Endothelial cell of umbilical vein (primary cell): ENCODE data around the gene MZT2A. TPM values are rescaled to one million over a fixed set of nuclear protein-coding genes. Genes with fewer than 3 reads are reported as not detected.
"Not testable (repeated sequence)": the region's sequence is repeated elsewhere in the genome, so short reads cannot be mapped to it uniquely, and the experiment has no call there.

ENCODE experiments used
- BruUV-seq: library from RNA; stranded (reverse); fragments of 400-500 nt; replicated peaks from 2 replicates; lab custom pipeline; 2021; lab: Mats Ljungman, UMichigan
- CTCF ChIA-PET: fragments of 300-600, 350-600 bp; sonication (Branson Sonifier 250); formaldehyde crosslinking; loops from one replicate; lab custom pipeline; 2021; ENCODE audit warnings: antibody characterized with exemption, inconsistent platforms; lab: Charles Lee
- POLR2A ChIA-PET: fragments of 300-600, 350-600 bp; sonication (Branson Sonifier 250); formaldehyde crosslinking; loops from one replicate; lab custom pipeline; 2021; ENCODE audit warnings: antibody characterized with exemption, inconsistent platforms; lab: Charles Lee
- DNase-seq: peaks from one replicate; pipeline ENCODE4 v3.0.0-alpha.2; 2011; ENCODE audit warnings: low read depth, low spot score
- FAIRE-seq: peaks from 2 replicates; lab custom pipeline; 2011; peaks lifted over from hg19 to GRCh38; lab: Jason Lieb, UNC
- H2AFZ ChIP-seq: 2 replicates; pipeline ENCODE4 v1.6.0; 2012; ENCODE audit warnings: low read depth, low read length, control low read depth, inconsistent platforms
- H3K27ac ChIP-seq: 2 replicates; pipeline ENCODE4 v1.5.1; 2011; ENCODE audit warnings: low read depth, mild to moderate bottlenecking, control low read depth, low read length, moderate library complexity; ENCODE audit not compliant: insufficient read depth
- H3K27me3 ChIP-seq, 2 experiments: 2 replicates each; pipeline versions ENCODE4 v1.6.0 to v1.6.1; 2011; ENCODE audit warnings: low read length in 2 of 2, mixed read lengths in 1 of 2; ENCODE audit not compliant: control insufficient read depth in 2 of 2, insufficient read depth in 2 of 2
- H3K36me3 ChIP-seq, 2 experiments: 2 replicates in 1 of 2; 3 replicates in 1 of 2; pipeline ENCODE4 v1.5.1; 2011; ENCODE audit warnings: low read length in 2 of 2, mild to moderate bottlenecking in 1 of 2, moderate library complexity in 1 of 2; ENCODE audit not compliant: control insufficient read depth in 2 of 2, insufficient read depth in 2 of 2; ENCODE audit errors: extremely low read depth in 1 of 2
- H3K4me1 ChIP-seq: 3 replicates; pipeline ENCODE4 v1.5.1; 2011; ENCODE audit warnings: mild to moderate bottlenecking, low read length; ENCODE audit not compliant: control insufficient read depth, insufficient read depth; ENCODE audit errors: extremely low read depth
- H3K4me2 ChIP-seq: 2 replicates; pipeline ENCODE4 v1.6.1; 2011; ENCODE audit warnings: low read length, control low read depth, mixed read lengths; ENCODE audit not compliant: insufficient read depth
- H3K4me3 ChIP-seq, 3 experiments: fragments of 200-600 bp in 1 of 3; sonication (generic), shearing (Covaris generic) in 1 of 3; replicated peaks in 1 of 3; 2 replicates each; pipeline ENCODE4 v1.5.1; 2011 to 2016; ENCODE audit warnings: control low read depth in 3 of 3, low read length in 3 of 3, mild to moderate bottlenecking in 2 of 3, inconsistent platforms in 1 of 3, low read depth in 1 of 3, moderate library complexity in 1 of 3; ENCODE audit not compliant: insufficient read depth in 1 of 3
- H3K79me2 ChIP-seq: 2 replicates; pipeline ENCODE4 v1.6.0; 2012; ENCODE audit warnings: low read length, inconsistent platforms; ENCODE audit not compliant: control insufficient read depth, insufficient read depth
- H3K9ac ChIP-seq: replicated peaks from 2 replicates; pipeline ENCODE3; 2011; ENCODE audit warnings: low read length, control low read depth; ENCODE audit not compliant: insufficient read depth; ENCODE audit errors: extremely low read depth
- H3K9me1 ChIP-seq: replicated peaks from 3 replicates; pipeline ENCODE4 v1.6.0; 2011; ENCODE audit warnings: mild to moderate bottlenecking, low read length; ENCODE audit not compliant: control insufficient read depth, insufficient read depth; ENCODE audit errors: extremely low read depth
- H3K9me3 ChIP-seq: replicated peaks from 2 replicates; pipeline ENCODE4 v1.5.1; 2012; ENCODE audit warnings: low read length, inconsistent platforms; ENCODE audit not compliant: control insufficient read depth, insufficient read depth
- H4K20me1 ChIP-seq: replicated peaks from 2 replicates; pipeline ENCODE3; 2011; ENCODE audit warnings: mild to moderate bottlenecking, low read length; ENCODE audit not compliant: control insufficient read depth, insufficient read depth; ENCODE audit errors: extremely low read depth
- dilution Hi-C: fragments of 300-500 bp; cut with MboI; formaldehyde crosslinking; loops from one replicate; pipeline ENCODE4 v1.15.0; 2019; ENCODE audit warnings: low sequenced_read_pairs; ENCODE audit not compliant: extremely low pct_ligation_motif_present
- intact Hi-C: fragments of 100-400 bp; cut with micrococcal nuclease; formaldehyde crosslinking; loops from one replicate; pipeline ENCODE4 v1.10.0; 2022
- polyA plus RNA-seq, 4 experiments: library from polyadenylated mRNA; depleted of rRNA in 3 of 4; stranded (reverse) in 3 of 4; unstranded in 1 of 4; fragments of >200 nt; gene quantifications; 2 replicates each; pipeline versions ENCODE4 v1.2.1 to v1.2.3, GENCODE V29; 2011 to 2012; ENCODE audit warnings: missing spikeins in 1 of 4
- total RNA-seq: library from RNA; stranded (reverse); gene quantifications from 2 replicates; pipeline ENCODE4 v1.2.3, GENCODE V29; 2021

Gene MZT2A
- total and polyA plus RNA-seq, 2 donors (not counting 3 experiments of a cell fraction or from before 2014, with no cell fraction given): 117 to 170 TPM

- H3K79me2 ChIP-seq, CTCF ChIA-PET, BruUV-seq, DNase-seq, H3K9ac ChIP-seq, H3K4me3 ChIP-seq, POLR2A ChIA-PET, H3K27me3 ChIP-seq, H3K4me1 ChIP-seq, H3K9me3 ChIP-seq, intact Hi-C loops, FAIRE-seq, H3K27ac ChIP-seq, H4K20me1 ChIP-seq, H3K9me1 ChIP-seq, dilution Hi-C loops, H3K4me2 ChIP-seq, H2AFZ ChIP-seq: not testable (repeated sequence)
- H3K36me3 ChIP-seq: peaks cover 2 to 23% of the 10 kb centered on the region in 2 experiments
These were observed 23.0 kb upstream of the MZT2A start for GRCh38 chr2:131515235-131515634.

- H3K9ac ChIP-seq, H4K20me1 ChIP-seq, H3K4me2 ChIP-seq, H3K27me3 ChIP-seq, H3K4me1 ChIP-seq, H3K4me3 ChIP-seq, POLR2A ChIA-PET, H3K9me1 ChIP-seq, H3K9me3 ChIP-seq, H3K79me2 ChIP-seq, H2AFZ ChIP-seq, H3K27ac ChIP-seq, dilution Hi-C loops, FAIRE-seq, intact Hi-C loops, BruUV-seq, CTCF ChIA-PET, DNase-seq: not testable (repeated sequence)
- H3K36me3 ChIP-seq: peaks cover 2 to 26% of the 10 kb centered on the region in 2 experiments
These were observed 22.4 kb upstream of the MZT2A start for GRCh38 chr2:131514408-131515166.

GRCh38 chr2:131511969-131512870 lies 20.0 kb upstream of the MZT2A start:
- FAIRE-seq, H3K4me3 ChIP-seq, dilution Hi-C loops, BruUV-seq, H3K79me2 ChIP-seq, H3K9me3 ChIP-seq, H3K9me1 ChIP-seq, CTCF ChIA-PET, POLR2A ChIA-PET, H3K27ac ChIP-seq, DNase-seq, H3K4me2 ChIP-seq, H2AFZ ChIP-seq, intact Hi-C loops, H4K20me1 ChIP-seq, H3K4me1 ChIP-seq, H3K27me3 ChIP-seq, H3K9ac ChIP-seq: not testable (repeated sequence)
- peaks cover 0 to 23% of the 10 kb centered on the region in 2 experiments for H3K36me3 ChIP-seq
